HCEC 1CT (cell line): Measurements from ENCODE around the gene COMT.
"Not testable (repeated sequence)": the region's sequence is repeated elsewhere in the genome, so short reads cannot be mapped to it uniquely, and the experiment has no call there.

Experiments used
- DNase-seq: peaks from one replicate; pipeline ENCODE4 v3.0.0-alpha.2; 2017

The COMT gene

GRCh38 chr22:19941365-19942082 is at the start of gene COMT, which contains the start of gene TXNRD2:
Gene COMT (plus strand): TSS chr22:19941772. CDS start chr22:19962527, 20,755 bp downstream.
Gene TXNRD2 (minus strand): TSS chr22:19941818. CDS start chr22:19941803, 15 bp downstream.
- DNase-seq, result peak; percentile 50

GRCh38 chr22:19892257-19892879 is 49.2 kb upstream of the COMT start:
- peak; percentile 31 for DNase-seq

GRCh38 chr22:19892925-19893324 is 48.6 kb upstream of the COMT start:
- no peak for DNase-seq

GRCh38 chr22:19893363-19893762 is 48.2 kb upstream of the COMT start:
- DNase-seq, result no peak

- no peak for DNase-seq
Observed at GRCh38 chr22:19895160-19895849, 46.3 kb upstream of the COMT start.

DNA sequence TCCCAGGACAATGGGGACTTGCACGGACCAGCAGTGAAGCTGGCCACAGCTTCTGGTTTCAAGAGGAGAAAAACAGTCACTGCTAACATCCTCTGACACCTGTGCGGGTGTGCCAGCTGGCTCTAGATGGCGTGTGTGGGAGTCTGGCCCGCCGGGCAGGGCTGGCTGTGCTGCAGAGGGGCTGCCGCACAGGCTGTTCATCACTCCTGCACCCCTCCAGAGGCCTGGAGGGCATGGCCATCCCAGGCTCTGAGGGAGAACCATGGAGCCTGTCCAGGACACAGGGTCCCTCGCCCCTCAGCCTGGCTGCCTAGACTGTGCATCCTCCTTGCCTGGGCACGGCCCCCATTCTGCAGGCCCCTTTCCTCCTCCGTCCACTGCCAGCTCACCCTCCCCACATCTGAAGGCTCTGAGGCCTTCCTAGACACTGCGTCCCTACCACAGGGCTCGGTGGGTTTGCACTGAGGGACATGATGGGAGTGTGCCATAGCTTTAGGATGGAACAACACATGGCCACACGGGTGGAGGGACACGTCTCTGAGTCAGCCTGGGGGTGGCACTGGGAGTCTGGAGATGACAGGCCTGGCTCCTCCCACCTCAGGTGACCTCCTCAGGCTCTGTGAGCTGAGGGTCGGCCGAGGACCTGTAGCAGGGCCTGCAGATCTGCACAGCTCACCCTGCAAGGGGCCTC is 44.8 kb upstream of the COMT start:
- no peak for DNase-seq

GRCh38 chr22:19897726-19898125 is 43.8 kb upstream of the COMT start:
- no peak for DNase-seq

DNA sequence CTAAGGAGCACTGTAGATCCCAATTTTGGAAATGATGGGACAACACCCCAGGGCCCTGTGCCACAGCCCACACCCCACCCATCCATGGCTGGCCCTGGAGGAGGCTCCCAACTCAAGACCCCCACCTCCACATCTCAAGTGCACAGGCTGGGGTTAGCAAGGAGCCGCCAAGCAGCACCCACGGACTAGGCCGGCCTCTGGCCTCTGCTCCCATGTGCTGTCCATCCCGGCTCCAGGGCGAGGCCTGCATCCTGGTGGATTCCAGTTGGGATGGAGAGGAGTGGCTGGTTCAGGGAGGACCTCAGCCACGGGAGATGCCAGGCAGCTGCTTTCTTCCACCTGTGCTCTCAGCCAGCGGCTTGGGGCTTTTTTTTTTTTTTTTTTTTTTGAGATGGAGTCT is 43.4 kb upstream of the COMT start:
- no peak for DNase-seq

GRCh38 chr22:19898831-19899567 is 42.6 kb upstream of the COMT start:
- DNase-seq, result no peak

DNA sequence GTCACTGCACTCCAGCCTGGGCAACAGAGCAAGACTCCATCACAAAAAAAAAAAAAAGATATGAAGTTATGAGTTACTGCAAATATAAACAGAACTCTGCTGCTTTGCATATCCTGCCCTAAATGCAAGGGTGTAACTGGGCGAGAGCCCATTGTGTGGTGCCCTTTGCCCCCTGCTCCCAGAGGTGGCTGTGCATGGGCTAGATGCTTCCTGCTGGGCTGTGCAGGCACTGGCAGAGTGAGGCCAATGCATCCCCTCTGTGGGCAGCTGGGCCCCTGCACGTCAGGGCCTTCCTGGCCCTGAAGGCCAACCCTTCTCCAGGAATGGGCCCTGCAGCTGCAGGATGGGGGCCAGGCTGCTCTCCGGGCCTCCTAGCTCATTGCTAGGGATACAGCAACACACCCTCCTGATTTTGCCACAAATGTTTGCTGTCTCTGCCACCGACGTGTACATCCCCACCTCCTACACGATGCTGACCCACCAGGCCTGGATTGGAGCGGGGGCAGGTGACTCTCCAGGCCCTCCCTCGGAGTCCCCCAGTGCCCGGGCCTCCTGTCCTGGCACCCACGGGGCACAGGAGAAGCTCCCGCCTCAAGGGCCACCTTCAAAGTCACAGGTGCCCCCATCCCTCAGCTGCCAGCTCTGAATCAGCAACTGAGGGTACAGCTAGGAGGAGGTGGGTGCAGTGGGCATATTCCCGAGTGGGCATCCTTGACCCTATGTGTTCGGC is 40.7 kb upstream of the COMT start:
- no peak for DNase-seq

- no peak for DNase-seq
Observed at GRCh38 chr22:19901577-19902244, 39.9 kb upstream of the COMT start.

DNA sequence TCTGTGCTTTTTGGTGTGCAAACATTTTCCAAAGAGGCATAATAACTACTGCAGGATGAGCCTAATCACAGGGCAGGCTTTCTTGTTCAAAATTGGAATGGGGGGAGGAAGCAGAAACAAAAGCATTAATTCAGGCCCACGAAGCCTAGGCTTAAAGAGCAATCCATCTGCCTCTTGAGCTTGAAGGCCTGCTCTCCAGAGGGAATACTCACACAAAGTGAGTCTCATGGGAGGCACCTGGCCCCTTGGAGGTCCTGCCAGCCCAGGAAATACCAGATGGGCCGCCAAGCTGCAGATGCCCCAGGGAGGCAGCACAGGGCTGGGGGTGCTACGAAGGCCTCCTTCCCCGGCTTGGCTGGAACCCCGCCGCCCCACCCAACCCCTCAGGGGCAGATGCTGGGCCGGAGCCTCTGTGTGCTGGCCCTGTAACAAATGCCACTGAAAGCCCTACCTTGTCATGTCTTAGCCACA is 39.3 kb upstream of the COMT start:
- DNase-seq, result no peak

DNA sequence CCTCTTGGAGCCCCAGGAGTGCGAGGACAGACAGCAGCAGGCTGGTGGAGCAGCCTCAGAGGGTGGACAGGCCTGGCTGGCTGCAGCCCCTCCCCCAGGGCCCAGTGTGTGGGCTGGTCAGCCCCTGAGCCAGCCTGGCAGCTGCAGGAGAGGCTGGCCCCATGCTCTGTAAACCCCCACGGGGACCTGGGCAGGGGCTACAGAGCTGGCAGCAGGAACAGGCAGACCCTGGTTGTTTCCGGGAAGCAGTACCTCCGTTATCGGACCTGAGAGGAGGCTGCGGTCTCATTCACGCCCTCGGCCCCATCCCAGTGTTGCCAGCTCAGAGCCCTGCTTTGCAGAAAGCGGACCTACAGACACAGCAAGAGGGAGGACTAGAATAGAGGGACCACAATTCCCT is 38.5 kb upstream of the COMT start:
- DNase-seq, result no peak

GRCh38 chr22:19903513-19903912 is 38.1 kb upstream of the COMT start:
- no peak for DNase-seq

DNA sequence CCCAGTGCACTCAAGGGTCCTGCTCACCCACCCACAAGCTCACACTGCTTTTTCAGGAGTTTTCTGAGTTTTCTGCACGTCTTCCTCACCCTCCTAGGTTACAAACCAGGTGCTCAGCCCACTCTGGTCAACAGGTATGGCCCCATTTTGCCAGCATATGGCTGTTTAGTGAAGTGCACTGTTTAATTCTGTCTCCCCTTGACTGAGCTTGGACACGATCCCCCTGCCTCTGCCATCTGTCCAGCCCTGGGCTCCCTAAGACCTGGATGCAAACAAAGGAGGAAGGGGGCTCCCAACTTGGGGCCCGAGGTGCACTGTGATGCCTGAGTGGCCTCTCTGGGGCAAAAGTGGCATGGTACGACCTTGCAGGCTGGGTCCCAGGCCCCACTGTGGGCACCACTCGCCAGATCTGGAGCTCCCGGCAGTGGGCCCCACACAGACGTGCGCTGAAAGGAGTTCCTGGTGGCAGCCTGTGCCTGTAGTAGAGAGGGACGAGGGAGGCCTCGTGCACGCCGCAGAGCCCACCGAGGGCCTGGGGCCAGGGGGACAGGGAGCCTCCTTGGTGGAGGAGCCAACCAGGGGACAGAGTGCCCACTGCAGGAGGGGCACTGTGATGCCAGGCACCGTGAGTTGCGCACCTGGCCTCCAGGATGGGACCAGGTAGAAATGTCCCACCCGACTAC is 37.3 kb upstream of the COMT start:
- DNase-seq, result no peak

GRCh38 chr22:19904935-19905334 is 36.6 kb upstream of the COMT start:
- DNase-seq, result no peak

DNA sequence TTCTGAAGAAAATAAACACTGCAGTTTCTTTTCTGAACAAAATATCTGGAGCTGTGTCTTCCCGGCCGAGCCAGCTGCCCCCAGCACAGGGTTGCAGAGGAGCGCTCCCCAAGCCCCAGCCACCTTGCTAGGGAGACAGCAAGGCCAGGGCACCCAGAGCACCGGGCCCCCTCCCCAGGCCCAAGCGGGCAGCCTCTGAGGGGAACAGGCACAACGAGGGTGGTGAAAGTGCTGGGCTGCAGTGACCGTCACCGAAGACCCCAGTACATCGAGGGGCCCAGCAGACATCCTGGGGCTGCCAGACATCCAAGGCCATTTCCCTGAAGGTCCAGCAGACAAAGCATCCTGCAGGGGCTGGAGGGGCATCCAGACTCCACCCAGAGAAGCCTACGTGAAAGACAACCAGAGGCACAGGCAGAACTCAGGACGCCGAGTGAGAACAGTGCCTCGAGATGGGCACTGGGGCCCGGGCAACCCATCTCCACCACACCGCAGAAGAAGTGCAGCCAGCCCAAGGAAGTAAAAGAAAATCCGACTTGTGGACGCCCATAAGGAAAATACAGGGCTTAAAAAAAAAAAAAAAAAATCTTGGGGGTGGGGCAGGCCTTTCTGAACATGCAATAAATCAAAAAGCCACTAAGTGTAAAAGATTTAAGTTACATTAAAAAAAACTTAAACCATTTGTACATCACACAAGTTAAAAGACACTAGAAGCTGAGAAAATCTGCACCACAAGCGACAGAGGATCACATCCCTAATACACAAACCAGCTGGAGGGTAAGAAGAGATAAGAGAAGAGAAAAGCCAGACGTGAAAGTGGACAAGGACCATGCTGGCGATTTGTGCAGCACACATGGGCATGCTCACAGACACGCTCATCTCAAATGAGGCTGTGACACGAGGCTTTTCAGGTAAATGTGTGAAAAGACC is 36.0 kb upstream of the COMT start:
- no peak for DNase-seq

DNA sequence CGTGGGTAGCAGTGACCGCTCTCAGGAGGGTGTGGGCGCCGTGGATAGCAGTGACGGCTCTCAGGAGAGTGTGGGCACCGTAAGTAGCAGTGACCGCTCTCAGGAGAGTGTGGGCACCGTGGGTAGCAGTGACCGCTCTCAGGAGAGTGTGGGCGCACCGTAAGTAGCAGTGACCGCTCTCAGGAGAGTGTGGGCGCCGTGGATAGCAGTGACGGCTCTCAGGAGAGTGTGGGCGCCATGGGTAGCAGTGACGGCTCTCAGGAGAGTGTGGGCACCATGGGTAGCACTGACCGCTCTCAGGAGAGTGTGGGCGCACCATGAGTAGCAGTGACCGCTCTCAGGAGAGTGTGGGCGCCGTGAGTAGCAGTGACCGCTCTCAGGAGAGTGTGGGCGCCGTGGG is 34.7 kb upstream of the COMT start:
- DNase-seq, result not testable (repeated sequence)

DNA sequence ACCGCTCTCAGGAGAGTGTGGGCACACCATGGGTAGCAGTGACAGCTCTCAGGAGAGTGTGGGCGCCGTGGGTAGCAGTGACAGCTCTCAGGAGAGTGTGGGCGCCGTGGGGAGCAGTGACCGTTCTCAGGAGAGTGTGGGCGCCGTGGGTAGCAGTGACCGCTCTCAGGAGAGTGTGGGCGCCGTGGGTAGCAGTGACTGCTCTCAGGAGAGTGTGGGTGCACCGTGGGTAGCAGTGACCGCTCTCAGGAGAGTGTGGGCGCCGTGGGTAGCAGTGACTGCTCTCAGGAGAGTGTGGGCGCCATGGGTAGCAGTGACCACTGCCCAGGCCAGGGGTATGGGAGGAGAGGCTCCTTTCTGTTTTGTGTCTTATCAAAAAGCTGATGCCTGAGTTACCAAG is 33.7 kb upstream of the COMT start:
- not testable (repeated sequence) for DNase-seq
